Natural killer cell (primary cell): ENCODE data around the gene DZIP1L. TPM values are rescaled to one million over a fixed set of nuclear protein-coding genes. Genes with fewer than 3 reads are reported as not detected.
"Not testable (repeated sequence)": the region's sequence is repeated elsewhere in the genome, so short reads cannot be mapped to it uniquely, and the experiment has no call there.

Source experiments
- ATAC-seq, 3 donors: fragments of 150-1000 bp in 2 of 3; fragments of 200-7000 bp in 1 of 3; cut with Tn5 transposase; 1 replicate in 1 of 3; 2 replicates in 2 of 3; pipeline ENCODE4 v1.10.0; 2021; ENCODE audit warnings: mild to moderate bottlenecking in 2 of 3, moderate library complexity in 2 of 3
- DNase-seq, 2 donors: peaks; one replicate each; pipeline versions ENCODE4 v3.0.0 to v3.0.0-alpha.2; 2013 to 2021; ENCODE audit warnings: mixed read lengths in 1 of 2
- H3K27ac ChIP-seq: one replicate; pipeline ENCODE4 v1.5.1; 2013; ENCODE audit warnings: mild to moderate bottlenecking, low read length
- H3K27me3 ChIP-seq: one replicate; pipeline ENCODE4 v1.6.1; 2013; ENCODE audit warnings: low read length; ENCODE audit not compliant: control insufficient read depth, insufficient read depth
- H3K36me3 ChIP-seq: one replicate; pipeline ENCODE4 v1.6.1; 2013; ENCODE audit warnings: low read length; ENCODE audit not compliant: control insufficient read depth, insufficient read depth
- H3K4me1 ChIP-seq: one replicate; pipeline ENCODE4 v1.6.1; 2013; ENCODE audit warnings: low read length; ENCODE audit not compliant: control insufficient read depth, insufficient read depth
- H3K4me3 ChIP-seq: one replicate; pipeline ENCODE4 v1.5.1; 2013; ENCODE audit warnings: low read length
- H3K9me3 ChIP-seq: one replicate; pipeline ENCODE4 v1.6.1; 2013; ENCODE audit warnings: low read length; ENCODE audit not compliant: control insufficient read depth, insufficient read depth
- H3K27ac Mint-ChIP-seq, 2 donors: one replicate each; pipeline ENCODE4 v1.8.0; 2022; ENCODE audit warnings: mild to moderate bottlenecking in 2 of 2, mixed read lengths in 2 of 2, moderate library complexity in 1 of 2
- H3K27me3 Mint-ChIP-seq, 2 donors: one replicate each; pipeline ENCODE4 v1.8.0; 2022; ENCODE audit warnings: low read depth in 2 of 2, mixed read lengths in 2 of 2
- H3K36me3 Mint-ChIP-seq: one replicate; pipeline ENCODE4 v1.8.0; 2022; ENCODE audit warnings: mixed read lengths
- H3K4me1 Mint-ChIP-seq, 2 donors: one replicate each; pipeline ENCODE4 v1.8.0; 2022; ENCODE audit warnings: mixed read lengths in 2 of 2
- H3K4me3 Mint-ChIP-seq: one replicate; pipeline ENCODE4 v1.8.0; 2022; ENCODE audit warnings: mild to moderate bottlenecking, moderate library complexity, mixed read lengths
- H3K9me3 Mint-ChIP-seq, 2 donors: one replicate each; pipeline ENCODE4 v1.8.0; 2022; ENCODE audit warnings: mixed read lengths in 2 of 2
- WGBS: methylation state at CpG from one replicate; pipeline ENCODE4 v1.1.7; 2013; ENCODE audit warnings: missing lambda C conversion rate; ENCODE audit not compliant: insufficient coverage; 5-methylcytosine and 5-hydroxymethylcytosine counted together
- intact Hi-C: fragments of 100-400 bp; cut with micrococcal nuclease; formaldehyde crosslinking; loops from one replicate; pipeline ENCODE4 v1.14.2; 2022
- total RNA-seq, 4 donors: library from RNA; stranded (reverse); fragments of 120-200 nt in 1 of 4; gene quantifications; one replicate each; pipeline versions ENCODE4 v1.2.3 to v1.2.4, GENCODE V29; 2013 to 2022
- TF ChIP-seq, protein P1 (sequence below): fragments of 200-600 bp; IDR thresholded peaks from one replicate; pipeline ENCODE4 v1.8.0; 2022; ENCODE audit warnings: antibody characterized with exemption

Gene DZIP1L
- total RNA-seq, 3 donors from 2014 or later (not counting 1 experiment from before 2014, with no cell fraction given), result not detected

GRCh38 chr3:138154534-138154933 is 39.1 kb upstream of the DZIP1L start:
- no peak overlapping the region for H3K27ac Mint-ChIP-seq
- H3K36me3 Mint-ChIP-seq, result peaks cover 10% of the 10 kb centered on the region
- no peaks in the 10 kb centered on the region for H3K4me1 Mint-ChIP-seq
- H3K27me3 Mint-ChIP-seq, result peaks cover 3 to 9% of the 10 kb centered on the region in 2 donors
- Histone ChIP-seq H3K27me3 (no peaks in the 10 kb centered on the region), H3K9me3 (no peaks in the 10 kb centered on the region), H3K36me3 (no peaks in the 10 kb centered on the region), H3K4me3 (no peak overlapping the region), H3K4me1 (no peaks in the 10 kb centered on the region), H3K27ac (no peak overlapping the region)
- no peak overlapping the region for H3K4me3 Mint-ChIP-seq
- ATAC-seq (no peak), DNase-seq (no peak)
- intact Hi-C loops, result no loop called here
- TF ChIP-seq, protein P1, sequence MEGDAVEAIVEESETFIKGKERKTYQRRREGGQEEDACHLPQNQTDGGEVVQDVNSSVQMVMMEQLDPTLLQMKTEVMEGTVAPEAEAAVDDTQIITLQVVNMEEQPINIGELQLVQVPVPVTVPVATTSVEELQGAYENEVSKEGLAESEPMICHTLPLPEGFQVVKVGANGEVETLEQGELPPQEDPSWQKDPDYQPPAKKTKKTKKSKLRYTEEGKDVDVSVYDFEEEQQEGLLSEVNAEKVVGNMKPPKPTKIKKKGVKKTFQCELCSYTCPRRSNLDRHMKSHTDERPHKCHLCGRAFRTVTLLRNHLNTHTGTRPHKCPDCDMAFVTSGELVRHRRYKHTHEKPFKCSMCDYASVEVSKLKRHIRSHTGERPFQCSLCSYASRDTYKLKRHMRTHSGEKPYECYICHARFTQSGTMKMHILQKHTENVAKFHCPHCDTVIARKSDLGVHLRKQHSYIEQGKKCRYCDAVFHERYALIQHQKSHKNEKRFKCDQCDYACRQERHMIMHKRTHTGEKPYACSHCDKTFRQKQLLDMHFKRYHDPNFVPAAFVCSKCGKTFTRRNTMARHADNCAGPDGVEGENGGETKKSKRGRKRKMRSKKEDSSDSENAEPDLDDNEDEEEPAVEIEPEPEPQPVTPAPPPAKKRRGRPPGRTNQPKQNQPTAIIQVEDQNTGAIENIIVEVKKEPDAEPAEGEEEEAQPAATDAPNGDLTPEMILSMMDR, result no peak
- peaks cover 7 to 8% of the 10 kb centered on the region in 2 donors for H3K9me3 Mint-ChIP-seq

GRCh38 chr3:138148503-138148902 is 33.1 kb upstream of the DZIP1L start:
- Histone ChIP-seq H3K9me3 (no peaks in the 10 kb centered on the region), H3K4me1 (no peaks in the 10 kb centered on the region), H3K36me3 (no peaks in the 10 kb centered on the region), H3K4me3 (no peak overlapping the region), H3K27ac (no peak overlapping the region), H3K27me3 (no peaks in the 10 kb centered on the region)
- no peak overlapping the region for H3K27ac Mint-ChIP-seq
- DNase-seq (no peak), ATAC-seq (no peak)
- no peaks in the 10 kb centered on the region for H3K36me3 Mint-ChIP-seq
- H3K27me3 Mint-ChIP-seq, result peaks cover 7 to 18% of the 10 kb centered on the region in 2 donors
- peaks cover 2% of the 10 kb centered on the region in 2 donors for H3K9me3 Mint-ChIP-seq
- TF ChIP-seq, protein P1, result no peak
- 82% methylated on average over 4 of the region's 4 CpGs for WGBS
- H3K4me3 Mint-ChIP-seq, result no peak overlapping the region
- intact Hi-C loops, result no loop called here
- H3K4me1 Mint-ChIP-seq, result no peaks in the 10 kb centered on the region

DNA sequence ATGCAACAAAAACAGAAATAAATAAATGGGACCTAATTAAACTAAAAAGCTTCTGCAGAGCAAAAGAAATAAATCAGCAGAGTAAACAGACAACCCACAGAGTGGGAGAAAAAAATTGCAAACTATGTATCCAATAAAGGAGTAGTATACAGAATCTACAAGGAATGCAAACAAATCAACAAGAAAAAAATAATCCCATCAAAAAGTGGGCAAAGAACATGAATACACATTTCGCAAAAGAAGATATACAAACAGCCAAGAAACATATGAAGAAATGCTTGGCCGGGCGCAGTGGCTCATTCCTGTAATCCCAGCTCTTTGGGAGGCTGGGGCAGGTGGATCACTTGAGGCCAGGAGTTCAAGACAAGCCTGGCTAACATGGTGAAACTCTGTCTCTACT is 26.8 kb upstream of the DZIP1L start:
- H3K4me3 ChIP-seq, H3K9me3 ChIP-seq, H3K27me3 ChIP-seq, H3K9me3 Mint-ChIP-seq, H3K4me1 ChIP-seq, H3K36me3 ChIP-seq, H3K27ac ChIP-seq, H3K36me3 Mint-ChIP-seq, H3K4me3 Mint-ChIP-seq, H3K27ac Mint-ChIP-seq, intact Hi-C loops, DNase-seq, H3K4me1 Mint-ChIP-seq, ATAC-seq: not testable (repeated sequence)
- 95% methylated on average over 3 of the region's 3 CpGs for WGBS
- H3K27me3 Mint-ChIP-seq, result peaks cover 16 to 36% of the 10 kb centered on the region in 2 donors

DNA sequence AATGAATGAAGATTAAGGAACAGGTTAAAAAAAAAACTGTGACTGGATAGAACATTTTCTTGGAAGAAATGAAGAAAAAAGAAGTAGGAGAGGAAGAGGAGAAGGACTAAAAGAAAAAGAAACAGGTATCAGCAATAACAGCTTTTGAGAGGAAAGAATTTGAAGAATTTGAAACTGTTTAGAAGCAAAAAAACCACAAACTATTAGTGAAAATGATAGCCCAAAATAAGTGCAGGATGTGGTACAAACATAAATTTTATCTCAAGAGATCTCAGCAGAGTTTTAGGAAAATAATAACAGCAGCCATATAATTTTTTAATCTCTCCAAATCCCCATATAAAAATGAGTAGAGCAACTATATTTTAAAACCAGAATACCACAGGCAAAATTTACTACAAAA is 25.5 kb upstream of the DZIP1L start:
- no peaks in the 10 kb centered on the region for H3K36me3 Mint-ChIP-seq
- Histone ChIP-seq H3K4me1 (no peaks in the 10 kb centered on the region), H3K36me3 (no peaks in the 10 kb centered on the region), H3K4me3 (no peak overlapping the region), H3K27ac (no peak overlapping the region), H3K9me3 (no peaks in the 10 kb centered on the region), H3K27me3 (no peaks in the 10 kb centered on the region)
- ATAC-seq (no peak), DNase-seq (no peak)
- H3K27me3 Mint-ChIP-seq, result peaks cover 15 to 33% of the 10 kb centered on the region in 2 donors
- H3K4me3 Mint-ChIP-seq, result no peak overlapping the region
- H3K9me3 Mint-ChIP-seq, result no peaks in the 10 kb centered on the region
- intact Hi-C loops, result no loop called here
- TF ChIP-seq, protein P1, result no peak
- no peak overlapping the region for H3K27ac Mint-ChIP-seq
- H3K4me1 Mint-ChIP-seq, result no peaks in the 10 kb centered on the region
